Measurements from ENCODE around the gene DEAF1. TPM values are rescaled to one million over a fixed set of nuclear protein-coding genes. Genes with fewer than 3 reads are reported as not detected.

Gene DEAF1
- total and polyA plus RNA-seq, 2 of the 13 experiments (the other 11 are each of a cell fraction or from before 2014, with no cell fraction given), result 22.3 to 29.6 TPM

DNA sequence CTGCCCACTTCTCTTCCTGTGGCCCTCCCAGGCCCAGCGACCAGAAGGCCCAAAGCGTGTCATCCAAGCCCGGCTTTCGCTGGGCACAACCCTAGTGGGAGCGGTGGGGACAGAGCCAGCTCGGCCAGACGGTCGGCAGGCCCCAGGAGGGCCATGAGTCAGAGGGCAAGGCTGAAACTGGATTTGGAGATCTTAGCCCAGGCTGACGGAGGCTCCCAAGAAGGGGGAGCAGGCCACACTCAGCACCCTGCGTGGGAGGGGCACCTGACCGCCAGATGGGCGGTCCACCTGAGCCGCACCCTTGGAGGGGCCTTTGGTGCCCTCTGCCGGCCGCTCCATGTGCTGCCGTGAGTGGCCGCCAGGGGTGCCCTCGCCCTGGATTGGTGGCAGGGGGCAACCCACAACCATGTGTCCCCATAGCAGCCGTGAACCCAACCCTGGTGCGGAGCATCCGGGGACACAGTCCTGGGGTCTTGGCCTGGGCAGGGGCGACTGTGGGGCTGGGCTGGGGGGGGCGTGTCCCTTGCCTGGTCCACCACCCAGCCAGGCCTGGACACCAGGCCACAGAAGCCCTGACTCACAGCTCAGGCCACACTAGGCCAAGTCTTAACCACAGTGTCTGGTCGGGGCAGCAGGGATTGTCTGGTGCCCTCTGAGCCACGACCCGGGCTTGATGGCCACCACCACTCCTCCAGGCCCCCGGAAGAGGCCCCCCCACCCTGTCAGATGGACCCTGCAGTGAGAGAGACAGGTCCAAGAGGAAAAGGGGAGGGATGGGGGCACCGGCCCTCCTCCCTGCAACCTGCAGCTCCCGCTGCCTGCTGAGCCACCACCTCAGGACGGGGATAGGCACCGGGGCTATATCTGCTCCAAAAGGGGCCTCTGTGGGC, 33.1 kb upstream of the DEAF1 start (continued):
- peak; percentile 78 for TF ChIP-seq ZBTB38 (CRISPR knock-in tag; IDR thresholded peaks at IDR 0.05)
- TF ChIP-seq SIX1 (CRISPR knock-in tag; IDR thresholded peaks at IDR 0.05; ENCODE audit: borderline replicate concordance), result 0 out of 2 replicates have a peak, but pooled peaks have one; percentile 9
- TF ChIP-seq, protein P1, sequence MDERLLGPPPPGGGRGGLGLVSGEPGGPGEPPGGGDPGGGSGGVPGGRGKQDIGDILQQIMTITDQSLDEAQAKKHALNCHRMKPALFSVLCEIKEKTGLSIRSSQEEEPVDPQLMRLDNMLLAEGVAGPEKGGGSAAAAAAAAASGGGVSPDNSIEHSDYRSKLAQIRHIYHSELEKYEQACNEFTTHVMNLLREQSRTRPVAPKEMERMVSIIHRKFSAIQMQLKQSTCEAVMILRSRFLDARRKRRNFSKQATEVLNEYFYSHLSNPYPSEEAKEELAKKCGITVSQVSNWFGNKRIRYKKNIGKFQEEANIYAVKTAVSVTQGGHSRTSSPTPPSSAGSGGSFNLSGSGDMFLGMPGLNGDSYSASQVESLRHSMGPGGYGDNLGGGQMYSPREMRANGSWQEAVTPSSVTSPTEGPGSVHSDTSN (CRISPR knock-in tag; IDR thresholded peaks at IDR 0.05), result no peak
- 0 out of 2 replicates have a peak, but pooled peaks have one; percentile 46 for TF ChIP-seq ZNF790 (CRISPR knock-in tag; IDR thresholded peaks at IDR 0.05; ENCODE audit: borderline replicate concordance)
- no peak for TF ChIP-seq SMARCE1 (IDR thresholded peaks at IDR 0.05; ENCODE audit: borderline replicate concordance)
- TF ChIP-seq ZNF572 (CRISPR knock-in tag; IDR thresholded peaks at IDR 0.05), result 0 out of 2 replicates have a peak, but pooled peaks have one; percentile 79
- no peak for TF ChIP-seq SOX6 (IDR thresholded peaks at IDR 0.05)
- TF ChIP-seq SOX6 (CRISPR knock-in tag; IDR thresholded peaks at IDR 0.05), result peak; percentile 69
- no peak for TF ChIP-seq ZNF781 (CRISPR knock-in tag; IDR thresholded peaks at IDR 0.05; ENCODE audit: borderline replicate concordance, not compliant biosample characterization)
- no peak for TF ChIP-seq NFIC (IDR thresholded peaks at IDR 0.05; ENCODE audit: low read length)
- no peak for TF ChIP-seq ZNF124 (CRISPR knock-in tag; IDR thresholded peaks at IDR 0.05)
- TF ChIP-seq ZNF605 (CRISPR knock-in tag; IDR thresholded peaks at IDR 0.05), result peak; percentile 61; the same call in 1 of the 2 replicates
- TF ChIP-seq WIZ (CRISPR knock-in tag; IDR thresholded peaks at IDR 0.05), result 0 out of 2 replicates have a peak, but pooled peaks have one; percentile 40
- TF ChIP-seq SAFB2 (CRISPR knock-in tag; IDR thresholded peaks at IDR 0.05; ENCODE audit: borderline replicate concordance, low read depth), result peak; percentile 29; the same call in 1 of the 2 replicates
- no peak for TF ChIP-seq PHF20 (CRISPR knock-in tag; IDR thresholded peaks at IDR 0.05)
- no peak for TF ChIP-seq KLF13 (CRISPR knock-in tag; IDR thresholded peaks at IDR 0.05)
- 0 out of 2 replicates have a peak, but pooled peaks have one; percentile 45 for TF ChIP-seq SALL2 (CRISPR knock-in tag; IDR thresholded peaks at IDR 0.05)
- TF ChIP-seq EZH2 (conservative IDR thresholded peaks at IDR 0.05; ENCODE audit: low read depth, low read length), result no peak
- TF ChIP-seq SP1 (IDR thresholded peaks at IDR 0.05), result no peak
- peak; percentile 72 for TF ChIP-seq SP1 (CRISPR knock-in tag; IDR thresholded peaks at IDR 0.05)
- peak; percentile 23; the same call in 1 of the 2 replicates for TF ChIP-seq YEATS2 (CRISPR knock-in tag; IDR thresholded peaks at IDR 0.05; ENCODE audit: borderline replicate concordance)
- TF ChIP-seq ZC3H13 (CRISPR knock-in tag; IDR thresholded peaks at IDR 0.05), result peak; percentile 96
- TF ChIP-seq TCF7 (IDR thresholded peaks at IDR 0.05; ENCODE audit: low read depth), result no peak
- TF ChIP-seq, protein P2, sequence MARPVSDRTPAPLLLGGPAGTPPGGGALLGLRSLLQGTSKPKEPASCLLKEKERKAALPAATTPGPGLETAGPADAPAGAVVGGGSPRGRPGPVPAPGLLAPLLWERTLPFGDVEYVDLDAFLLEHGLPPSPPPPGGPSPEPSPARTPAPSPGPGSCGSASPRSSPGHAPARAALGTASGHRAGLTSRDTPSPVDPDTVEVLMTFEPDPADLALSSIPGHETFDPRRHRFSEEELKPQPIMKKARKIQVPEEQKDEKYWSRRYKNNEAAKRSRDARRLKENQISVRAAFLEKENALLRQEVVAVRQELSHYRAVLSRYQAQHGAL (CRISPR knock-in tag; IDR thresholded peaks at IDR 0.05; ENCODE audit: not compliant biosample characterization), result no peak
- peak; percentile 94 for TF ChIP-seq RXRA (CRISPR knock-in tag; IDR thresholded peaks at IDR 0.05)
- TF ChIP-seq, protein P3, sequence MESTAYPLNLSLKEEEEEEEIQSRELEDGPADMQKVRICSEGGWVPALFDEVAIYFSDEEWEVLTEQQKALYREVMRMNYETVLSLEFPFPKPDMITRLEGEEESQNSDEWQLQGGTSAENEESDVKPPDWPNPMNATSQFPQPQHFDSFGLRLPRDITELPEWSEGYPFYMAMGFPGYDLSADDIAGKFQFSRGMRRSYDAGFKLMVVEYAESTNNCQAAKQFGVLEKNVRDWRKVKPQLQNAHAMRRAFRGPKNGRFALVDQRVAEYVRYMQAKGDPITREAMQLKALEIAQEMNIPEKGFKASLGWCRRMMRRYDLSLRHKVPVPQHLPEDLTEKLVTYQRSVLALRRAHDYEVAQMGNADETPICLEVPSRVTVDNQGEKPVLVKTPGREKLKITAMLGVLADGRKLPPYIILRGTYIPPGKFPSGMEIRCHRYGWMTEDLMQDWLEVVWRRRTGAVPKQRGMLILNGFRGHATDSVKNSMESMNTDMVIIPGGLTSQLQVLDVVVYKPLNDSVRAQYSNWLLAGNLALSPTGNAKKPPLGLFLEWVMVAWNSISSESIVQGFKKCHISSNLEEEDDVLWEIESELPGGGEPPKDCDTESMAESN (CRISPR knock-in tag; conservative IDR thresholded peaks at IDR 0.05), result 0 out of 2 replicates have a peak, but pooled peaks have one; percentile 57
